SU-DHL-6 (cell line): ENCODE data around the gene COL6A3.

Experiments used
- CTCF ChIP-seq: fragments of 200-600 bp; sonication (generic); IDR thresholded peaks from one replicate; pipeline ENCODE4 v1.5.1; 2017; ENCODE audit warnings: antibody characterized with exemption, mild to moderate bottlenecking, low read length, moderate library complexity; ENCODE audit not compliant: insufficient read depth, poor library complexity, severe bottlenecking
- EZH2phosphoT487 ChIP-seq: fragments of 200-600 bp; sonication (generic), shearing (Covaris generic); conservative IDR thresholded peaks from 2 replicates; pipeline ENCODE4 v1.6.1; 2018; ENCODE audit warnings: mild to moderate bottlenecking, antibody characterized with exemption, low read length, moderate library complexity, mixed read lengths

GRCh38 chr2:237291138-237291792 is 122.7 kb downstream of the COL6A3 start:
- TF ChIP-seq CTCF (no peak), EZH2phosphoT487 (no peak)
